Heart right ventricle (tissue), 16 donors: ENCODE data around the gene SEC14L1. TPM values are rescaled to one million over a fixed set of nuclear protein-coding genes. Genes with fewer than 3 reads are reported as not detected.
"Not testable (repeated sequence)": the region's sequence is repeated elsewhere in the genome, so short reads cannot be mapped to it uniquely, and the experiment has no call there.

ENCODE experiments used
- ATAC-seq, 8 donors: fragments of 200-7000 bp; cut with Tn5 transposase; one replicate each; pipeline ENCODE4 v1.9.1; 2020; ENCODE audit warnings: mild to moderate bottlenecking in 8 of 8, moderate library complexity in 8 of 8, moderate number of reproducible peaks in 1 of 8
- DNase-seq, 2 donors: peaks; one replicate each; pipeline ENCODE4 v3.0.0-alpha.2; 2020
- H3K27ac ChIP-seq, 10 donors: fragments of 200-600 bp; sonication (generic) in 2 of 10; one replicate each; pipeline versions ENCODE4 v1.5.0 to v1.8.0; 2020 to 2022; ENCODE audit warnings: mild to moderate bottlenecking in 3 of 10
- H3K27me3 ChIP-seq, 7 donors: fragments of 200-600 bp; one replicate each; pipeline ENCODE4 v1.8.0; 2021 to 2022; ENCODE audit warnings: mild to moderate bottlenecking in 2 of 7
- H3K36me3 ChIP-seq, 9 donors: fragments of 200-600 bp; sonication (generic) in 1 of 9; one replicate each; pipeline versions ENCODE4 v1.5.0 to v1.8.0; 2020 to 2022; ENCODE audit warnings: mild to moderate bottlenecking in 2 of 9
- H3K4me1 ChIP-seq, 9 donors: fragments of 200-600 bp; sonication (generic) in 1 of 9; one replicate each; pipeline versions ENCODE4 v1.5.0 to v1.8.0; 2020 to 2022; ENCODE audit warnings: mild to moderate bottlenecking in 4 of 9
- H3K4me3 ChIP-seq, 10 donors: fragments of 200-600 bp; sonication (generic) in 2 of 10; one replicate each; pipeline versions ENCODE4 v1.5.0 to v1.8.0; 2020 to 2022; ENCODE audit warnings: mild to moderate bottlenecking in 7 of 10, moderate library complexity in 2 of 10
- H3K9me3 ChIP-seq, 11 donors: fragments of 200-600 bp in 10 of 11; sonication (generic) in 2 of 11; one replicate each; pipeline versions ENCODE4 v1.5.0 to v1.8.0; 2013 to 2022; ENCODE audit warnings: mild to moderate bottlenecking in 2 of 11, control low read depth in 1 of 11, moderate library complexity in 1 of 11
- WGBS, 2 donors: extraction: QIAGEN DNeasy Blood & Tissue Kit; methylation state at CpG; one replicate each; pipeline ENCODE4 v1.1.7; 2013; ENCODE audit warnings: inconsistent platforms in 1 of 2; 5-methylcytosine and 5-hydroxymethylcytosine counted together
- intact Hi-C, 10 donors: fragments of 100-400 bp; cut with DNase I; formaldehyde crosslinking; loops; one replicate each; pipeline versions ENCODE4 v1.11.1 to v1.14.2; 2022
- polyA plus RNA-seq, 2 donors: library from polyadenylated mRNA; stranded (reverse); fragments of 200-250 nt; gene quantifications; one replicate each; pipeline ENCODE4 v1.2.3, GENCODE V29; 2013
- total RNA-seq, 10 donors: library from RNA; stranded (reverse); fragmentation: NEBNext Ultra II Directional in 3 of 10; extraction: Animal tissue kit (Norgen Biotek cat#: 25700) in 3 of 10; gene quantifications; one replicate each; pipeline versions ENCODE4 v1.2.1 to v1.2.4, GENCODE V29; 2021 to 2023
- TF ChIP-seq, protein P1 (sequence below), 9 donors: fragments of 200-600 bp; sonication (generic) in 2 of 9; IDR thresholded peaks; one replicate each; pipeline versions ENCODE4 v1.5.0 to v1.8.0; 2021 to 2022; ENCODE audit warnings: antibody characterized with exemption in 9 of 9, mild to moderate bottlenecking in 5 of 9, moderate library complexity in 1 of 9
- donor health status: Arrhythmogenic right ventricular cardiomyopathy.
- donor health status: ischemic (EF 13 %, LVEDD 7.1; RV severe dilation, severe dysfunction).
- donor health status: healthy with polysubstance abuse.
- donor health status: DM: no; HTN: yes; CAD: no.
- donor health status: DM: no; HTN: no; CAD: no.
- donor health status: ischemic (EF 25% LVEDD 6.9; RV normal size, moderate dysfunction).
- donor health status: ischemic (EF 25% LVEDD 5.7; RV mildly dilated, moderate dysfunction).
- donor health status: healthy.
- donor health status: DM: yes; HTN: yes; CAD: no.
- donor health status: Ischemic cardiomyopathy.
- donor health status: ischemic (EF 35%, LVEDD 5.7; RV mildly dilated, moderate dysfunction).
- donor health status: nonischemic (EF 11% LVEDD 7.7; RV severe dilation, severe dysfunction).
- donor health status: DM: yes; HTN: yes; CAD: no.
- donor health status: PGD.
- donor health status: ischemic (EF 29% LVEDD 5.4; RV normal size, mild dysfunction).
- donor health status: nonischemic (EF 23%, LVEDD 6.1; RV moderate dilation, normal function).

SEC14L1 gene
- total and polyA plus RNA-seq, 12 donors = 36.1 to 88.8 (median 50.0) TPM

- ATAC-seq (peak in 1 of 8 donors; percentile 6), DNase-seq (no peak)
- Histone ChIP-seq H3K4me1 (peaks cover 11 to 72% (median 44%) of the 10 kb centered on the region in 9 donors), H3K27ac (peak overlapping the region; percentile 60 to 91 (median 87)), H3K9me3 (no peaks in the 10 kb centered on the region), H3K36me3 (no peaks in the 10 kb centered on the region), H3K27me3 (no peaks in the 10 kb centered on the region), H3K4me3 (no peak overlapping the region)
- intact Hi-C loops = no loop called here
- TF ChIP-seq, protein P1, sequence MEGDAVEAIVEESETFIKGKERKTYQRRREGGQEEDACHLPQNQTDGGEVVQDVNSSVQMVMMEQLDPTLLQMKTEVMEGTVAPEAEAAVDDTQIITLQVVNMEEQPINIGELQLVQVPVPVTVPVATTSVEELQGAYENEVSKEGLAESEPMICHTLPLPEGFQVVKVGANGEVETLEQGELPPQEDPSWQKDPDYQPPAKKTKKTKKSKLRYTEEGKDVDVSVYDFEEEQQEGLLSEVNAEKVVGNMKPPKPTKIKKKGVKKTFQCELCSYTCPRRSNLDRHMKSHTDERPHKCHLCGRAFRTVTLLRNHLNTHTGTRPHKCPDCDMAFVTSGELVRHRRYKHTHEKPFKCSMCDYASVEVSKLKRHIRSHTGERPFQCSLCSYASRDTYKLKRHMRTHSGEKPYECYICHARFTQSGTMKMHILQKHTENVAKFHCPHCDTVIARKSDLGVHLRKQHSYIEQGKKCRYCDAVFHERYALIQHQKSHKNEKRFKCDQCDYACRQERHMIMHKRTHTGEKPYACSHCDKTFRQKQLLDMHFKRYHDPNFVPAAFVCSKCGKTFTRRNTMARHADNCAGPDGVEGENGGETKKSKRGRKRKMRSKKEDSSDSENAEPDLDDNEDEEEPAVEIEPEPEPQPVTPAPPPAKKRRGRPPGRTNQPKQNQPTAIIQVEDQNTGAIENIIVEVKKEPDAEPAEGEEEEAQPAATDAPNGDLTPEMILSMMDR (IDR thresholded peaks at IDR 0.05) = no peak
- 88 to 90% methylated on average over 23 of the region's 23 CpGs for WGBS, 2 donors
These were observed 33.0 kb upstream of the SEC14L1 start for GRCh38 chr17:77107506-77108433.

GRCh38 chr17:77109159-77109759 is 31.5 kb upstream of the SEC14L1 start:
- H3K4me3 ChIP-seq = no peak overlapping the region
- intact Hi-C loops = no loop called here
- H3K27ac ChIP-seq = peak overlapping the region; percentile 81 to 91 (median 88)
- no peak for ATAC-seq
- TF ChIP-seq, protein P1 (IDR thresholded peaks at IDR 0.05) = no peak
- H3K36me3 ChIP-seq = no peaks in the 10 kb centered on the region
- no peaks in the 10 kb centered on the region for H3K27me3 ChIP-seq
- no peaks in the 10 kb centered on the region for H3K9me3 ChIP-seq
- WGBS, 2 donors = 60 to 74% methylated on average over 6 of the region's 6 CpGs
- DNase-seq = no peak
- H3K4me1 ChIP-seq = peaks cover 11 to 72% (median 44%) of the 10 kb centered on the region in 9 donors

DNA sequence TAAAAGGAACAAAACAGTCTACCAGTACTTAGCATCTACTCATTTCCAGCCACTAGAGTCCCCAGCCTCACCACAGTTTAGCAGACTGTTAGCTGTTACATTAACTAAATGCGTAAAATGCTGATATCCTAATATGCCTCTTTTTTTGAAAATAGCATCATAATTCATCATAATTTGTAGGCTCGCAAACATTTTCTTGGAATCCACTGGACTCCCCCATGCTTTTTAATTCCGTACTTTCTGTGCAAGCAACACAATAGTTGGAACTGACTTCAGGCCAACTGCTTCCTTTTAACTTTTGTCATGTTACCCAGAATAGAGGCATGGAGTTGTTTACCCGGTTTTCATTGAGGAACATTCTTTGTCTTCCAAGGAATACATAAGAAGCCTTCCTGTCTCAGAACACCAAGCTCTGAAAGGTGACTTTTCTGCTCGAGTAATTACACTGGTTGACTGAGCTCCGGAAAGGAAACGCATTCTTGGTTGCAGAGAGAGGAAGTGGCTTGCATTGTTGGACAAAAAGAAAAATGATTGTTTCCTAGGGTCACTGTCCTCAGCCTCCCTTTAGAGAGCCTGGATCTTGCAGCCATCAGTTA is 30.9 kb upstream of the SEC14L1 start:
- TF ChIP-seq, protein P1 (IDR thresholded peaks at IDR 0.05) = peak in 2 of 9 donors; percentile 23 to 28
- Histone ChIP-seq H3K4me3 (no peak overlapping the region), H3K27me3 (no peaks in the 10 kb centered on the region), H3K4me1 (peaks cover 11 to 69% (median 45%) of the 10 kb centered on the region in 9 donors), H3K27ac (peak overlapping the region; percentile 81 to 91 (median 88)), H3K9me3 (no peaks in the 10 kb centered on the region), H3K36me3 (no peaks in the 10 kb centered on the region)
- ATAC-seq (peak; percentile 70 to 93 (median 88)), DNase-seq (peak in 1 of 2 donors; percentile 57)
- WGBS, 2 donors = 33 to 49% methylated on average over 7 of the region's 7 CpGs
- intact Hi-C loops = loop anchor here in 1 of 10 donors (2.0 kb wide), 1 partner anchor 15 kb away; no protein-coding TSS in a partner anchor

GRCh38 chr17:77111165-77111933 is 29.4 kb upstream of the SEC14L1 start:
- H3K4me1 ChIP-seq = peaks cover 11 to 75% (median 60%) of the 10 kb centered on the region in 9 donors

More at GRCh38 chr17:77111165-77111933, 29.4 kb upstream of the SEC14L1 start:
- H3K4me3 ChIP-seq, ATAC-seq, DNase-seq, H3K27me3 ChIP-seq, H3K36me3 ChIP-seq, H3K9me3 ChIP-seq: not testable (repeated sequence)
- intact Hi-C loops = loop anchor here in 1 of 10 donors (2.0 kb wide), 1 partner anchor 13 kb away; no protein-coding TSS in a partner anchor
- WGBS, 2 donors = 91 to 94% methylated on average over 11 of the region's 11 CpGs
- H3K27ac ChIP-seq = peak overlapping the region; percentile 66 to 91 (median 87)
